Pancreas (tissue), 10 donors: ENCODE data around the gene ZNRF2. TPM values are rescaled to one million over a fixed set of nuclear protein-coding genes. Genes with fewer than 3 reads are reported as not detected.

ENCODE experiments used
- ATAC-seq, 4 donors: fragments of 200-7000 bp; cut with Tn5 transposase; one replicate each; pipeline versions ENCODE4 v1.8.0 to v1.9.1; 2020; ENCODE audit warnings: mild to moderate bottlenecking in 4 of 4, moderate library complexity in 4 of 4
- DNase-seq, 6 donors: peaks; one replicate each; pipeline ENCODE4 v3.0.0-alpha.2; 2020
- FAIRE-seq: peaks from 2 replicates; lab custom pipeline; 2012; peaks lifted over from hg19 to GRCh38; lab: Jason Lieb, UNC
- H3K27ac ChIP-seq, 4 donors: fragments of 200-600 bp; sonication (generic); 1 replicate in 3 of 4; 2 replicates in 1 of 4; pipeline versions ENCODE4 v1.5.0 to v1.8.0; 2020
- H3K27me3 ChIP-seq, 4 donors: fragments of 200-600 bp; one replicate each; pipeline ENCODE4 v1.8.0; 2021
- H3K36me3 ChIP-seq, 3 donors: fragments of 200-600 bp; sonication (generic) in 1 of 3; one replicate each; pipeline versions ENCODE4 v1.5.0 to v1.8.0; 2020 to 2021
- H3K4me1 ChIP-seq, 3 donors: fragments of 200-600 bp; one replicate each; pipeline ENCODE4 v1.8.0; 2021
- H3K4me3 ChIP-seq, 4 donors: fragments of 200-600 bp; sonication (generic) in 2 of 4; one replicate each; pipeline versions ENCODE4 v1.5.0 to v1.8.0; 2020 to 2021
- H3K9me3 ChIP-seq, 4 donors: fragments of 200-600 bp; one replicate each; pipeline ENCODE4 v1.8.0; 2021
- CTCF ChIP-seq, 4 donors: fragments of 200-600 bp; sonication (generic) in 3 of 4; IDR thresholded peaks; one replicate each; pipeline versions ENCODE4 v1.5.0 to v1.8.0; 2021; ENCODE audit warnings: antibody characterized with exemption in 4 of 4
- WGBS, 2 donors: extraction: QIAGEN DNeasy Blood & Tissue Kit; methylation state at CpG; one replicate each; pipeline ENCODE4 v1.1.7; 2013; 5-methylcytosine and 5-hydroxymethylcytosine counted together
- intact Hi-C, 3 donors: fragments of 100-400 bp; cut with DNase I; formaldehyde crosslinking; loops; one replicate each; pipeline versions ENCODE4 v1.11.1 to v1.14.2; 2022
- polyA plus RNA-seq, 2 donors: library from polyadenylated mRNA; stranded (reverse); fragments of 200-250 nt; gene quantifications; one replicate each; pipeline ENCODE4 v1.2.3, GENCODE V29; 2013
- total RNA-seq, 6 donors: library from RNA; stranded (reverse); fragmentation: NEBNext Ultra II Directional in 4 of 6; extraction: Animal tissue kit (Norgen Biotek cat#: 25700) in 4 of 6; gene quantifications; one replicate each; pipeline versions ENCODE4 v1.2.1 to v1.2.4, GENCODE V29; 2021 to 2023
- donor health status: healthy with polysubstance abuse.
- donor health status: DM: no; HTN: no; CAD: no; lungs with moderate emphysema.
- donor health status: DM: no; HTN: no; CAD: no.
- donor health status: control.
- donor health status: control.
- donor health status: Bipolar disorder and iron deficiency.
- donor health status: DM: yes; HTN: yes; CAD: no.
- donor health status: DM: no; HTN: no; CAD: no.
- donor health status: DM: no; HTN: no; CAD: no.
- donor health status: DM: yes; HTN: yes; CAD: no.

The ZNRF2 gene
- total and polyA plus RNA-seq, 8 donors: 4.9 to 17.1 (median 11.2) TPM

- H3K27ac ChIP-seq: no peak overlapping the region
- H3K27me3 ChIP-seq: no peaks in the 10 kb centered on the region
- intact Hi-C loops: loop anchor here in 2 of 3 donors (5.0 to 10.0 kb wide), 2 partner anchors 110 to 288 kb away; no protein-coding TSS in a partner anchor
- WGBS, 2 donors: 82 to 86% methylated on average over 3 of the region's 3 CpGs
- no peak for TF ChIP-seq CTCF (IDR thresholded peaks at IDR 0.05)
- FAIRE-seq (no peak), ATAC-seq (no peak), DNase-seq (no peak)
- H3K4me1 ChIP-seq: peaks cover 0 to 4% (median 0%) of the 10 kb centered on the region in 3 donors
- H3K4me3 ChIP-seq: no peak overlapping the region
- H3K9me3 ChIP-seq: no peaks in the 10 kb centered on the region
- H3K36me3 ChIP-seq: no peaks in the 10 kb centered on the region
Measured at GRCh38 chr7:30274641-30275040, 9.8 kb upstream of the ZNRF2 start.

- WGBS, 2 donors: 78 to 80% methylated on average over 9 of the region's 9 CpGs
- H3K4me3 ChIP-seq: no peak overlapping the region
- ATAC-seq (peak; percentile 53 to 84 (median 83)), DNase-seq (peak in 1 of 6 donors; percentile 40), FAIRE-seq (no peak)
- H3K9me3 ChIP-seq: no peaks in the 10 kb centered on the region
- intact Hi-C loops: loop anchor here in 2 of 3 donors (5.0 to 10.0 kb wide), 2 partner anchors 112 to 286 kb away; no protein-coding TSS in a partner anchor
- H3K36me3 ChIP-seq: no peaks in the 10 kb centered on the region
- TF ChIP-seq CTCF (IDR thresholded peaks at IDR 0.05): peak in 3 of 4 donors; percentile 21 to 40 (median 29)
- H3K4me1 ChIP-seq: peaks cover 0 to 4% (median 0%) of the 10 kb centered on the region in 3 donors
- no peak overlapping the region for H3K27ac ChIP-seq
- no peaks in the 10 kb centered on the region for H3K27me3 ChIP-seq
Measured at GRCh38 chr7:30276203-30276900, 8.0 kb upstream of the ZNRF2 start.

GRCh38 chr7:30278376-30278775 lies 6.0 kb upstream of the ZNRF2 start:
- no peak overlapping the region for H3K4me3 ChIP-seq
- no peaks in the 10 kb centered on the region for H3K9me3 ChIP-seq
- H3K27me3 ChIP-seq: no peaks in the 10 kb centered on the region
- ATAC-seq (peak; percentile 22 to 75 (median 64)), DNase-seq (no peak), FAIRE-seq (no peak)
- H3K4me1 ChIP-seq: peaks cover 0 to 6% (median 0%) of the 10 kb centered on the region in 3 donors
- intact Hi-C loops: loop anchor here in 2 of 3 donors (5.0 to 10.0 kb wide), 2 partner anchors 114 to 284 kb away; no protein-coding TSS in a partner anchor
- peak overlapping the region in 1 of 4 donors; percentile 12 for H3K27ac ChIP-seq
- TF ChIP-seq CTCF (IDR thresholded peaks at IDR 0.05): no peak
- WGBS, 2 donors: 61% methylated on average over 4 of the region's 4 CpGs
- no peaks in the 10 kb centered on the region for H3K36me3 ChIP-seq

GRCh38 chr7:30278849-30279652 lies 5.3 kb upstream of the ZNRF2 start:
- intact Hi-C loops: loop anchor here in 2 of 3 donors (5.0 to 10.0 kb wide), 2 partner anchors 114 to 283 kb away; no protein-coding TSS in a partner anchor
- 64 to 66% methylated on average over 8 of the region's 8 CpGs for WGBS, 2 donors
- Histone ChIP-seq H3K27me3 (no peaks in the 10 kb centered on the region), H3K4me3 (no peak overlapping the region), H3K27ac (peak overlapping the region in 1 of 4 donors; percentile 12), H3K4me1 (peaks cover 0 to 11% (median 0%) of the 10 kb centered on the region in 3 donors), H3K36me3 (no peaks in the 10 kb centered on the region), H3K9me3 (no peaks in the 10 kb centered on the region)
- no peak for ATAC-seq
- no peak for FAIRE-seq
- no peak for TF ChIP-seq CTCF (IDR thresholded peaks at IDR 0.05)
- no peak for DNase-seq
